OCI-M1 (cell line): ENCODE measurements around the gene ZBTB47.

Experiments
- DNase-seq: peaks from one replicate; lab custom pipeline; 2025; lab: John Stamatoyannopoulos, UW

ZBTB47 gene

GRCh38 chr3:42699511-42699971 is 46.0 kb downstream of the ZBTB47 start:
- no peak for DNase-seq

GRCh38 chr3:42700366-42701288 is 47.1 kb downstream of the ZBTB47 start:
- DNase-seq: no peak

- DNase-seq: peak; percentile 64
Observed at GRCh38 chr3:42701371-42702065, 48.0 kb downstream of the ZBTB47 start.

- DNase-seq: no peak
Observed at GRCh38 chr3:42702066-42702951, 48.8 kb downstream of the ZBTB47 start, which contains the start of gene HHATL. Gene HHATL, minus strand, starts transcription at chr3:42702798. Its CDS starts 1,972 bp downstream, at chr3:42700826.

- no peak for DNase-seq
Observed at GRCh38 chr3:42702982-42703694, 49.6 kb downstream of the ZBTB47 start.

GRCh38 chr3:42703695-42704025 is 50.2 kb downstream of the ZBTB47 start:
- no peak for DNase-seq

- no peak for DNase-seq
Observed at GRCh38 chr3:42704136-42704841, 50.8 kb downstream of the ZBTB47 start.

- DNase-seq: no peak
Observed at GRCh38 chr3:42705058-42705767, 51.7 kb downstream of the ZBTB47 start.

GRCh38 chr3:42705962-42706585 is 52.6 kb downstream of the ZBTB47 start:
- no peak for DNase-seq

GRCh38 chr3:42706721-42707619 is 53.5 kb downstream of the ZBTB47 start:
- DNase-seq: no peak

- no peak for DNase-seq
Observed at GRCh38 chr3:42707620-42708355, 54.3 kb downstream of the ZBTB47 start.

GRCh38 chr3:42708611-42709151 is 55.2 kb downstream of the ZBTB47 start:
- no peak for DNase-seq

GRCh38 chr3:42709621-42710020 is 56.1 kb downstream of the ZBTB47 start:
- DNase-seq: no peak

GRCh38 chr3:42710323-42711021 is 57.0 kb downstream of the ZBTB47 start:
- no peak for DNase-seq

- DNase-seq: no peak
Observed at GRCh38 chr3:42711491-42712343, 58.2 kb downstream of the ZBTB47 start.

- no peak for DNase-seq
Observed at GRCh38 chr3:42712344-42712648, 58.8 kb downstream of the ZBTB47 start.
